Gastroesophageal sphincter (tissue), 4 donors: ENCODE measurements around the gene GRXCR2. TPM values are rescaled to one million over a fixed set of nuclear protein-coding genes. Genes with fewer than 3 reads are reported as not detected.

Source experiments
- ATAC-seq: fragments of 150-250 bp; one replicate; pipeline ENCODE4 v1.9.1; 2016; ENCODE audit warnings: mild to moderate bottlenecking, moderate library complexity
- H3K27ac ChIP-seq, 4 donors: fragments of 200-600 bp; sonication (generic) in 3 of 4; 1 replicate in 3 of 4; 2 replicates in 1 of 4; pipeline ENCODE4 v1.5.1; 2016 to 2019
- H3K27me3 ChIP-seq: fragments of 200-600 bp; sonication (generic); one replicate; pipeline ENCODE4 v1.5.1; 2019
- H3K36me3 ChIP-seq, 2 donors: fragments of 200-600 bp; sonication (generic); one replicate each; pipeline ENCODE4 v1.5.1; 2019; ENCODE audit warnings: control low read depth in 1 of 2
- H3K4me1 ChIP-seq, 3 donors: fragments of 200-600 bp; sonication (generic); 1 replicate in 2 of 3; 2 replicates in 1 of 3; pipeline ENCODE4 v1.5.1; 2016 to 2019; ENCODE audit warnings: control low read depth in 2 of 3
- H3K4me3 ChIP-seq, 2 donors: fragments of 200-600 bp; sonication (generic); one replicate each; pipeline ENCODE4 v1.5.1; 2019; ENCODE audit warnings: mild to moderate bottlenecking in 1 of 2, moderate library complexity in 1 of 2
- H3K9me3 ChIP-seq, 3 donors: fragments of 200-600 bp; sonication (generic); one replicate each; pipeline ENCODE4 v1.5.1; 2017 to 2019; ENCODE audit warnings: control low read depth in 2 of 3
- CTCF ChIP-seq, 4 experiments: fragments of 200-600 bp in 2 of 4; fragments of 450-650 bp in 2 of 4; sonication (generic) in 1 of 4; IDR thresholded peaks; one replicate each; pipeline ENCODE4 v1.5.1; 2017 to 2019; ENCODE audit warnings: antibody characterized with exemption in 4 of 4, mild to moderate bottlenecking in 2 of 4, moderate library complexity in 2 of 4
- EP300 ChIP-seq: sonication (generic); formaldehyde crosslinking; IDR thresholded peaks from one replicate; pipeline ENCODE4 v1.6.1; 2017; ENCODE audit warnings: antibody characterized with exemption, mild to moderate bottlenecking
- POLR2A ChIP-seq, 2 donors: fragments of 450-650 bp; IDR thresholded peaks; one replicate each; pipeline ENCODE4 v1.6.1; 2017; ENCODE audit warnings: antibody characterized with exemption in 2 of 2, mild to moderate bottlenecking in 2 of 2, moderate library complexity in 1 of 2
- POLR2AphosphoS5 ChIP-seq: sonication (generic); formaldehyde crosslinking; IDR thresholded peaks from one replicate; pipeline ENCODE4 v1.6.1; 2017; ENCODE audit warnings: antibody characterized with exemption
- WGBS, 2 donors: methylation state at CpG; one replicate each; pipeline ENCODE4 v1.1.5; 2018; ENCODE audit warnings: low coverage in 1 of 2; 5-methylcytosine and 5-hydroxymethylcytosine counted together
- total RNA-seq, 4 donors: library from RNA; depleted of rRNA; stranded (reverse); fragments of >200 nt; gene quantifications; one replicate each; pipeline ENCODE4 v1.1.0, GENCODE V29; 2016

GRXCR2 gene
- total RNA-seq, 4 donors from 2014 or later: not detected

GRCh38 chr5:145853781-145854376 is 18.9 kb downstream of the GRXCR2 start:
- Histone ChIP-seq H3K27ac (no peak overlapping the region), H3K4me1 (peaks cover 0 to 16% (median 0%) of the 10 kb centered on the region in 3 donors), H3K4me3 (no peak overlapping the region), H3K36me3 (no peaks in the 10 kb centered on the region), H3K9me3 (no peaks in the 10 kb centered on the region), H3K27me3 (no peaks in the 10 kb centered on the region)
- 93 to 100% methylated on average over 3 of the region's 3 CpGs for WGBS, 2 donors
- ATAC-seq: no peak
- no peak for TF ChIP-seq EP300
- TF ChIP-seq POLR2AphosphoS5: no peak
- TF ChIP-seq CTCF (IDR thresholded peaks at IDR 0.05): no peak
- TF ChIP-seq POLR2A (IDR thresholded peaks at IDR 0.05): no peak

GRCh38 chr5:145852990-145853389 is 19.8 kb downstream of the GRXCR2 start:
- Histone ChIP-seq H3K9me3 (no peaks in the 10 kb centered on the region), H3K27ac (no peak overlapping the region), H3K36me3 (no peaks in the 10 kb centered on the region), H3K4me3 (no peak overlapping the region), H3K4me1 (peaks cover 0 to 16% (median 0%) of the 10 kb centered on the region in 3 donors), H3K27me3 (no peaks in the 10 kb centered on the region)
- 77% methylated on average over 2 of the region's 3 CpGs; no CpG with 5 or more reads in 1 of the 2 donors for WGBS, 2 donors
- no peak for ATAC-seq
- TF ChIP-seq CTCF (IDR thresholded peaks at IDR 0.05) (no peak), POLR2AphosphoS5 (no peak)

- 71 to 90% methylated on average over 1 of the region's 1 CpG for WGBS, 2 donors
- no peak overlapping the region for H3K4me3 ChIP-seq
- no peaks in the 10 kb centered on the region for H3K9me3 ChIP-seq
- no peaks in the 10 kb centered on the region for H3K27me3 ChIP-seq
- no peak overlapping the region for H3K27ac ChIP-seq
- H3K36me3 ChIP-seq: no peaks in the 10 kb centered on the region
- H3K4me1 ChIP-seq: no peaks in the 10 kb centered on the region
- TF ChIP-seq EP300 (no peak), POLR2AphosphoS5 (no peak), CTCF (IDR thresholded peaks at IDR 0.05) (no peak), POLR2A (IDR thresholded peaks at IDR 0.05) (no peak)
- ATAC-seq: no peak
These were observed 24.0 kb downstream of the GRXCR2 start for GRCh38 chr5:145848854-145849253.

DNA sequence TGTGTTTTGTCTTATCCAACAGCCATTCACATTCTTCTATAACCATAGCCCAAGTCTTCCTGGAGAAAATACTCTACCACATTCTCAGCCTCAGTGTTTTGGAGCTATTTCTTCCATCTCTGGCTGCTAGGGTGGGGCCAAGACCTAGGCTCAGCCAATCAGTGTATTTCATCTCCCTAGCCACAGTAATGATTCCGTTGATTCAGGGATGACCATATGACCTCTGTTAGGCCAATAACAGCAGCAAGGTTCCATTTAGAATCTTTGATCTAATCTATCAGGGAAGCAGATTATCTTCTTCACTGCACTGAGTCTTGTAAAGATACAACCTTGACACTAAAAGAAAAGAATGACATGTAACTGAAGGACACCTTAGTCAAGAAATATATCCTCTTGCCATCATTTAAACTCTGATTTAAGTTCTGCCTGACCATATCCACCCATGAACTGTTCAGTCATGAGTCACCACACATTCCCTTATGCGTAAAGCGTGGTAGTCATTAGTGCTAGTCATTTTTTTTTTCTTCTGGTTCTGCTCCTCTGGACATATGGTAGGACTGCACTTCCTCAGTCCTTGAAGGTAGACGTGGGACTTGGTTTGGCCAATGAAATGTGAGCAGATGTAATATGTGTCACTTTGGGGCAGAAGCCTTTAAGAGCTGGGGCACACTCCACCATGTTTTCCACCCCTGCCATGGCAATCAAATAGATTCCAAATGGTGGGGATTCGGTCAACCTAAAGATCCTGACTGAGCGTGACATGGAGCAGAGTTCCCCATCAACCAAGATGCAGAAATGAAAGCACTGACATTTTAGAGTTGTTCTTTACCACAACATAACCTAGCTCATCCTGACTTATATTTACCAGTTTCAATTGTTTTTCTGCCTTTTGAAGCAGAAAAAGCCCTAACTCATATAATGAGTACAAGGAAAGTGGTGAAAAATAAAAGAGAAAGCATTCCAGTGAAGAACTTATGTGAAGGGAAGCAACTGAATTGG is 25.0 kb downstream of the GRXCR2 start:
- Histone ChIP-seq H3K27ac (no peak overlapping the region), H3K36me3 (no peaks in the 10 kb centered on the region), H3K27me3 (no peaks in the 10 kb centered on the region), H3K4me3 (no peak overlapping the region), H3K4me1 (no peaks in the 10 kb centered on the region), H3K9me3 (no peaks in the 10 kb centered on the region)
- 77 to 92% methylated on average over 6 of the region's 6 CpGs for WGBS, 2 donors
- no peak for ATAC-seq
- TF ChIP-seq POLR2AphosphoS5 (no peak), POLR2A (IDR thresholded peaks at IDR 0.05) (no peak), CTCF (IDR thresholded peaks at IDR 0.05) (no peak), EP300 (no peak)
